ENCODE measurements around the gene CHURC1.

The CHURC1 gene

DNA sequence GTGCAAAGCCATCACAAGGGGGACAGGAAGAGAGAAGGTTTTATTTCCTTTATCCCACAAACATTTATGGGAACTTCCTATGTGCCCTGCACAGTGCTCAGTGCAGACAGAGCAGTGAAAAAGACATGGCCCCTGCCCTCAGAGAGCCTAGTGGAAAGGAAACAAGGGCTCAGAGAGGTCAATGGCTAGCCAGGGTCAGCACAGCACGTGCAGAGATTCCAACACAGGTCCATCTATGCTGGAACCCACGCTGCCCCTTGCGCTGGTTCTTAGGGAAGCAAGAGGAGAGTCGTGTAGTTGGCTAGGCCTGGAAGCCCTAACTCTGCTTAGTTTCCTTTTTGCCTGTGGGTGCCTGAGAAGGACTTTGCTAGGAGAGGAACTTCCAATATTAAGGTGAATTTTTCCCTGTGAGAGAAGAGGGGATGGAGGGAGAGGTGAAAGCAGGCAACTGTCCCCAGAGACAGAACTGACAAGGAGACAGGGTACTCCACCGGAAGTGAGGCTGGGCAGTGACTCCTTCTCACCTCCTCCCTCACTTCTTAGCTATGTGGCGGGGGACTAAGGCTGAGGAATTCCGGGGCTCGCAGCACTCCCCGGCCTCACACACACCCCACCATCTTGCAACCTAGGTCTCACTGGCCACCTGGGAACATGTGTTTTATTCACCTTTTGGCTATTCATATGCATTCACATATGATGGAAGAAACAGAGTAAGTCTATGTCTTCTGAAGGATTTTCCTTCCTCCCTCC, 40.4 kb downstream of the CHURC1 start:
- DNase-seq: no peak

DNA sequence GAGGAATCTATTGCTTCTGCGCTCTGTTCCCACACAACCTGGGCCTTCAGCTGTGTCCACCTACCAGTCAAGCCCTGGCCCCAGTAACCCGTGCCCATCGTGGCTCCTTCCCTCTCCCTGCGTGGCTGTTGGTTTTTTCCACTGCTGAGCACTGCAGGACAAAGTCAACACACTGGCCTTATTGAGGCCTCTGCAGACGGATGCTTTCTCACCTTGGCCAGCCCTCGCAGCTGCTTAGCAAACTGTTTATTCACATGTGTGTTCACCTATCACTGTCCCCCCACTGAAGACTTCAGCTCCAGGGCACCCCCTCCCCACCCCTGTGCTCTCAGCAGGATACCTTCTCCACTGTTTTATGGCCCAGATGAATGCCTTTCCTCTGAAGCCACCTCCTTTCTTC, 41.0 kb downstream of the CHURC1 start:
- no peak for DNase-seq

DNA sequence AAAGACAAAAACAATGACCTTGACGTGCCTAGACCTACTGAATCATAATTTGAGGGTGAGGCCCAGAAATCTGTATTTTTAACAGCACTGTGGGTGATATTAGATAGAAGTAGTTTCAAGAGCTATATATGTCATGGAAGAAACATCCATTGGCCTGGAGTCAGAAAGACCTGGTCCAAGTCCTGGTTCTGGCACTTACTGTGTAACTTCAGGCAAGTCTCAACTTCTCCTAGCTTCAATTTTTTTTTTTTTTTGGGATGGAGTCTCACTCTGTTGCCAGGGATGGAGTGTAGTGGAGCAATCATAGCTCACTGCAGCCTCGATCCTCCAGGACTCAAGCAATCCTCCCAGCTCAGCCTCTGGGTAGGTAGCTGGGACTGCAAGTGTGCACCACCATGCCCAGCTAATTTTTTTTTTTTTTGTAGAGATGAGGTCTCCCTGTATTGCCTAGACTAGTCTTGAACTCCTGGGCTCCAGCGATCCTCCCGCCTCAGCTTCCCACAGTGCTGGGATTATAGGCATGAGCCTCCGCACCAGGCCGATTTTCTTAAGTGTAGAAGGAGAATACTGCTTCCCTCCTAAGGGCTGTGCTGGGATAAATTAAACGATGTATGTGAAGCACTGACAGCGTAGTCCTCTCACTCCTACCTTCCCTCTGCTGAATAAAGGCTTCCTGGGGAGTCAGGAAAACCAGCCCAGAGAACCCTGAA, 42.6 kb downstream of the CHURC1 start:
- no peak for DNase-seq

DNA sequence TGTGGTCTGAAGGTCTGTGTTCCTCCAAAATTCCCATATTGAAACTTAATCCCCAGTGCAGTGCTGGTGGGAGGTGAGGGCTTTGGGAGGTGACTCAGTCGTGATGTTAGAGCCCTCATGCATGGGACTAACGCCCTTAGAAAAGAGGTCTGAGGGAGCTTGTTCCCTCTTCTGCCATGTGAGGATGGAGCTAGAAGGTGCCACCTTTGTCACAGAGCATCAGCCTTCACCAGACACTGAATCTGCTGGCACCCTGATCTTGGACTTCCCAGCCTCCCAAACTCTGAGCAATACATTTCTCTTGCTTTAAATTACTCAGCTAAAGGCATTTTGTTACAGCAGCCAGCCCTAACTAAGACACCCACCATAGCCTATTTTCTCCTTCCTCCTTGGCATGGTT, 43.9 kb downstream of the CHURC1 start:
- no peak for DNase-seq

DNA sequence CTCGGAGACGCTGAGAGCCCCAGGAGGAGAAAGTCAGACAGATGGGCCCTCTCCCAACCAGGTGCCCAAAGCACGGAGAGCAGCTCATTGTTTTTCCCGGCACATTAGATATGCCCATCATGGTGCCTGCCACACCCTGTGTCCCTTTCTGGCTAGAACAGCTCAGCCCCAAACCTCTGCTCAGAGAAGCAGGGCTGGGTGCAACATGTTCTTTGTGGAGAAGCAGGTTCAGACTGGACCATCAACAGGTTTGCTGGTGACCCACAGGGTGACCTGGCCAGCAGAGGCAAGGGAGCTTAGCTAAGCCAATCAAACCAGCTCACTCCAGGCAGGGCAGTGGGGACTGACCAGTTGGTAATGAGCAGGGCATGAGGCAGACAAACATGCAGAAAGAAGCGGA, 44.5 kb downstream of the CHURC1 start:
- DNase-seq: no peak

DNA sequence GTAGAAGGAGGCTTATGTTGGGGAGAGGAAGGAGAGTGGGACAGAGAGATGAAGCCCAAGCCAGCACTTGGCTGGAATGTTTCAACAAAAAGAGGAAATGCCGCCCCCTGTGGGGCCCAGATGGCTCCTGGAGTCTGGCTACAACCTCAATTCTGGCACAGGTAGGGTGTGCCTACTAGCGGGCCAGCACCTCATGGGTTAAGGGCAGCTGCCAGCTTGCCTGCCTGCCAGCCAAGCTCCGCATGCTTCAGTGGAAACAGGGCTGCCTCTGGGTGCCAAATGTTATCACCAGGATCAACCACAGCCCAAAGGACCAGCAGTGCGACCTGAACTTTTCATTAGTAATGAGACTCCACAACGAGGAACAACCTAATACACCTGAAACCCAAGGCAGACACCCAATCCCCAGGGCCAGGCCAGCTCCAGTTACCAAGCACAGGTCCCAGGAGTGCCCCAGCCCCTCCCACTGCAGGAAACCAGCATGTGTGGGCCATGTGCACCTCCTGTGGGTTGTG, 46.6 kb downstream of the CHURC1 start:
- DNase-seq: peak in 1 of 58 donors; percentile 13

DNA sequence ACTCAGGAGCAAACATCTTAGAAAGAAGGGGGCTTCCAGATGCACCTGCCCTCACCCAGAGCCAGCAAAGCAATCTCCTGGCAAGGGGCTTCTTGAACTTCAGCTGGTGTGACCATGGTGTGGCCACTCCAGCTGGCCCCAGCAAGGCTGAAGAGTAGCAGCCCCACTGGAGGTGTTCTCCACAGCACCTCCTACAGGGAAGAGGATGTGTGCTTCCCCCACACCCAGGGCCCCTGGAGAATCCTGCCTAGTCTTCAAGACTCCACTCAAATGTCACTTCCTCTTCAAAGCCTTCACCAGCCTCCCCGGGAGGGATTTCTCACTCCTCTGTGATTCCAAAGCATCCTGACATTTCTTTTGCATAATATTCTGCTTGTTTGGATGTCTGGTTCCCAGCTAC, 49.4 kb downstream of the CHURC1 start:
- DNase-seq: no peak

DNA sequence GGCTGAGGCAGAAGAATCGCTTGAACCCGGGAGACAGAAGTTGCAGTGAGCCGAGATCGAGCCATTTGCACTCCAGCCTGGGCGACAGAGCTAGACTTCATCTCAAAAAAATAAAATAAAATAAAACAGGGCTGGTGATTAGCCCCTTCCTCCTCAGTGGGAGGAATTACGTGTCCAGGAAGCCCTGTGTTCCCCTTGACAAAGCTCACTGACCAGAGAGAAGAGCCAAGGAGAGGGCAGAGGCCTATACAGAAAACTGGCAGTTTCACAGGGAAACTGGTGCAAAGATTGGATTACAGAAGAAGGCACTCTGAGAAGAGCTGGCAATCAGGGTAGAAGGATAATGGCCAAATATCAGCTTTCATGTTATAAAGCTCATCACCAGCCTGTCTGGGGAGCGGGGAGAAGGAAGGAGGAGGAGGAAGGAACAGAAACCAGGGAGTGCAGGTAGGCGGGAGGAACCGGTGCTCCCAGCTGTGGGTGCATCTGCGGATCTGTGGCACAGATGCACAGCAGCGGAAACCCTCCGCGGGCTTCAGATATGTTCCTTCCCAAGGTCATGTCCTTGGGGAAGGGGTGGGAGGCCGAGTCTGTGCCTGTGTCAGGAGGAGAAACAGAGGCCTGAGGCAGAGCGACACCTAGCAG, 51.2 kb downstream of the CHURC1 start:
- peak in 3 of 58 donors; percentile 27 to 46 (median 34) for DNase-seq

DNA sequence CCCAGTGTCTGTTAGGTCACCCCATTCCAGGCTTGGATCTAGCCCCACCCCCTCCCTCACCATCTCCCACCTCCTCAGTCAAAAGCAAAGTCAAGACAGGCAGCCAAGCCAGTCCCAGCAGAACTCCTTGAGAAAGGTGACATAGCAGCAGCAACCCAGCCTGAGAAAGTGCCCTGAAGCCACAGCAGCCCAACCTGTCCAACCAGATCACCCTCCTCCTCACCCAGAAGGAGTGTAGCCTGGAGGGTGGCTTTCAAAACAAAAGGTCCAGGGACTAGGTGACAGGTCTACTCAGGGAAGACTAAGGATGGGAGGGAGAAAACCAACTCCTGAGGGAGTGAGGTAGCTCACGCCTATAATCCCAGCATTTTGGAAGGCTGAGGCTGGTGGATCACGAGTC, 52.7 kb downstream of the CHURC1 start:
- DNase-seq: no peak

DNA sequence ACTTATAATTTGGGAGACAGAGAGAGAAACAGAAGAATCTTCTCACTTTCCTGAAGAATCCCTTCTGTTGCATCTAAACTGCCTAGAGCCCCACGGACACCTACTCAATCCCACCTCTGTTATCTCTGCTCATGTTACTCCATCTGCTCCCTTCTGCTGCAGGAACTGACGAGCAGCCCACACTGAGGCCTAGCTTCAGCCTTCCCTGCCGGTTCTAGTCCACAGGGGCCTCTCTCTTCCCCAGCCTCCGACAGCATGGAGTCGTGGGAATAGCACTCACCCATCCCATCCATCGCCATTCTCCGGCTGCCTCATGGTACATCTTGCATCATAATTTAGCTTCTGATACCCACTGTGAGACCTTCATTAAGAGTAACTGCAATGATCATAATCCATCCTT, 53.9 kb downstream of the CHURC1 start:
- peak in 20 of 58 donors; percentile 9 to 78 (median 44) for DNase-seq

DNA sequence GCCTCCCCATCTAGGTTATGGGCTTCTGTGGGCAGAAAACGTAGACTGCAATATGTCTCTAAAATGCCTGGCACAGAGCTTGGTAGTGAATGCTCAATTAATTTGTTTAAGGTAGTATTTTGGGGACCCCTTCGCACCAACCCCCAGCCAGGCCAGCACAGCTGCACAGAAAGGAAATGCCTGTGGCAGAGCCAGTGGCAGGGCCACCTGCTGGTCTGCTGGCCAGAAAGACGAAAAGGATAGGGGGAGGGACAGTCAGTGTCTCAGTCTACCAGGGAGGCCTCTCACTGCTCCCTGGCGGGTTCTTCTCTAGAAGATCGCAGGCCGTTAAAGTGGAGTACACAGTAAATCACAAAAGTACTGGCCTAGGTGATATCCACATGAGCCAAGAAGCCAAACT, 54.4 kb downstream of the CHURC1 start:
- DNase-seq: peak in 1 of 58 donors; percentile 22

DNA sequence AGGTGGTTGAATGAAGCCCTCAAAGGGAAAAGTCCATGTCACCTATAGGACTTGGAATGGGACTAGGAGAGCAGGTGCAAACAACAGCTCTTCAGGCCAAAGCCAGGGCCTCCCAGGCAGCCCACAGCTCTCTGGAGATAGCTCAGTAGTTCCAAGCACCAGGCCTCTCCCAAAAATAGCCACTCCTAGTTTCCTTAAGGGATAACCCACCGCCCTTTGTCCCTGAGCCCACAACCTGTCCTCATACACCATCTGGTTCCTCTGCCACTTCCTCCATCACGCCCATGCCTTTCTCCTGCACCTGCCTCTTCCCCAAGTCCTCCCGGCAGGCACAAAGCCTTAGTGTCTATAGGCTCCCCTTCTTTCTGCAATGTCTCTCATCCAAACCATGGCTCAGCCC, 55.8 kb downstream of the CHURC1 start:
- DNase-seq: no peak

DNA sequence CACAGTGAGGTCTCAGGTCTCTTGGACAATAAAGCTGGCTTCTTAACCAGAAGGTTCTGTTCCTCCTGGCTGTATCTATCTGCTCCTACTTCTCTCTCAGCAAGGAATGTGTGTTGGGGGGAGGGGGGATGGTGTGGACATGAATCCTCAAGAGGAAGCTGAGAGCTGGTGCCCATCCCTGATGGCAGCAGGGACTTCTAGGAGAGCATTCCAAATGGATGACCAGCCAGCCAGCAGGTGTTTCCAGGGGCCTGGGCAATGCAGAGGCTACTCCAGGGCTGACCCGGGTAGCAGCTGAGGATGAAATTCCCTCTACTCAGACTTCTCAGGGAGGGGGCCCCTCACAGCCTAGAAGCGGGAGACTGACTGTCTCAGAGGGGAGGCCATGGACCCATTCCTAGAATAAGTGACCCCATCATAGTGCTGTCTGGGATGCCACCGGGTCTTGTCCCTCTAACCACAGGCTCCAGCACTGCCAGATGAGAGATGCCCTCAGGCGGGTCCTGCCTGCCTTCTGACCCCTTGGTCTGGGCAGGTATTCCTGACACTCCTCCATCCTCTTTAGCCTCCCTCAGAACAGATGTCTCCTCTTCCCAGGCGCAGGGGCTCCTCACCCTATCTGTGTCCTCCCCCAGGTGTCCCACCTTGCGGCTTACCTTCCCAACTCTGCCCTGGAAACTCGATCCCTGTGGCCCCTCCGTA, 56.7 kb downstream of the CHURC1 start:
- DNase-seq: no peak

DNA sequence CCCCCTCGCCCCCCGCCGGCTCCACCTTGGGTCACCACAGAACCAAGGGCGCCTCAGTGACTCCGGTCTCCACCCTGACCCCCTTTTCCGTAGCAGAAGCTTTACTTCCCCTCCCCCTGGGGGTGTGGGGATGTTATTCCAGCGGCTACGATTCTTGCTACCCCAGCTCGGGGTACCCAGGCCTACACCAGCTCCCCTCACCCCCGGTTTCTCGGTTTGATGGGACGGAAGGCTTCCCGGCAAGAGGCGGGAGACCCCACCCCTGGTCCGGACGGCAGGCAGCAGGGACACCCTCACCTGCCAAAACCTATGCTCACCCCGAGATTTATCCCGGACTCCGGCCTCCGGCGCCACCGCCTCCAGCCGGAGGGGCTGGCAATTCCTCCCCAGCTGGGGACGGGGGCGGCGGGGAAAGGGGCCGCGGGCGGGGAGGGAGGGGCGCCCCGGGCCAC, 57.3 kb downstream of the CHURC1 start:
- DNase-seq: peak in 2 of 58 donors; percentile 36 to 43

DNA sequence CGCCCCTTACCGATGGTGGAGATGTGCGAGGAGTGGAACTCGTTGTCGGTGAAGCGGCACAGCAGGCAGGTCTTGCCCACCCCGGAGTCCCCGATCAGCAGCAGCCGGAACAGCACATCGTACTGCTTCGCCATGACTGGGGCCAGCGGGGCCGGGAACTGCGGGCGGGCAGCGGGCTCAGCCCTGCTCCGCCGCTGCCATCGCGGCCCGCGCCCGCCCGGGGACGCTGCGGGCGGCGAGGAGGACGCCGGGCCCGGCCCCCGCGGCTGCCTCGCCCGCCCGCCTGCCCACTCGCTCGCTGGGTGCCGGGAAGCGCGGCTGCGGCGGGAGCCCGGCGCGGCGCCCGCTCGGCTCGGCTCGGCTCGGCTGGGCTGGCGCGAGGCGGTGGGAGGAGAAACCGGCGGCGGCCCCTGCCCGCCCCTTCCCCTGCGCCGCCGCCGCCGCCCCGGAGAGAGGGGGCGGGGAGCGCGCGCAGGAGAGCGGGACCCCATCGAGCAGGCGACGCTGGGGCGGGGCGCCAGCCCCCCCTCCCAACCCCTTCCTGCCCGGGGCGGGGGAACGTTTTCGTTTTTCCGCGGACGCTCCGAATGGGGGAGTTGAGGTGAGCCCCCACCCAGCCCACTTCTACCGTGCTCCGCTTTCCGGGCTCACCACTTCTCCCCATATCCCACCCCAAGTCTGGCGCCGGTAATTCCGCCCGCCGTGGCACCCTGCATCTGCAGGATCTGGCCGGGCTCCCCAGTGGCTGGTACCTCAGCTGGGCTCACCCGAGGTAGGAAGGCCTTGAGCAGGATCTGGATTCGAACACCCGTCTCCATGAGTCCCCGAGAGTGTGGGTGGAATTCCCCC, 57.9 kb downstream of the CHURC1 start, which contains the start of gene RAB15:
TSS of gene RAB15 (minus strand) at position 394 of the 849 bp plus-strand sequence. CDS start at position 134, 260 bp downstream.
- peak in 9 of 58 donors; percentile 13 to 57 (median 40) for DNase-seq

DNA sequence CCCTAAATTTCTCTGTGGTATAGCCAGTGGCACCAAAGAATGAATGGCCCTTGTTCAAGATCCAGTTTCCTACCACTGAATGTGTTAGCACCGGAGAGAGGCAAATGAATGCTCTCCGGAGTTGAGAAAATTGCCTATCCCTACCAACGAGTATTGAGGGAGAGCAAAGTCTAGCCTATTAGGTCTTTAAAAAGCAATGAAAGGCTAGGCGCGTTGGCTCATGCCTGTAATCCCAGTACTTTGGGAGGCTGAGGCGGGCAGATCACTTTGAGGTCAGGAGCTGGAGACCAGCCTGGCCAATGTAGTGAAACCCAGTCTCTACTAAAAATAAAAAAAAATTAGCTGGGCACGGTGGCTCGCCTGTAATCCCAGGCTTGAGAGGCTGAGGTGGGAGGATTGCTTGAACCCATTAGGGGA, 58.8 kb downstream of the CHURC1 start:
- DNase-seq: no peak

DNA sequence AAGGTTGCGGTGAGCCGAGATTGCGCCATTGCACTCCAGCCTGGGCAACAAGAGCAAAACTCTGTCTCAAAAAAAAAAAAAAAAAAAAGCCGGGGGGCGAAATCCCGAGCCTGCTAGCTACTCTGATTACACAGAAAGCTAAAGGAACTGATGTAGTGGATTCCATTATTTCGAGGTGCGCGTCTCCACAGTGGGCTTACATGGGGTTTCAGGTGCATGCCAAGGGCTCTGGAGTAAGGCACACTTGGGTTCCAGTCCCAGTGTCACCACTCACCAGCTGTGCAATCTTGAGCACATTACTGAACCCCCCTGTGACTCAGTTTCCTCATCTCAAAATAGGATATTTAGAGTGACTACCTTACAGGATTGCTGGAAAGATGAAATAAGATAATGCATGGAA, 59.6 kb downstream of the CHURC1 start:
- no peak for DNase-seq

DNA sequence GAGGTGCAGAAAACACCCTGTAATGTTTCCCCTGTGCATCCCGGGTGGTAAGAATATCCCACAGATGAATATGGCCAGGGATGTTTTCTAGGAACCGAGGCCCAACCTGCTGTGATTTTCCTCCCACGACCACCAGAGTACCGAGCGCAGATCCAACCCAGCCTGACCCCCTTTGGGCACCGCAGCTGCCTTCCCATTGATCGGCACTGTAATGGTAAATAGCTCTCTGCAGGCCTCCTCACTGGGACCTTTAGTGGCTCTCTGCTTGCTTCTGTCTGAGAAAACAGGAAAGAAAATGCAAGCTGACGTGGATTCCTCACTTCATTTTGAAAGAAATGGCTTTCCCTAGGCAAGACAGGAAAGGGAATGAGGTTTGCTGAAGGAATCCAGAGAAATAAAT, 60.3 kb downstream of the CHURC1 start:
- no peak for DNase-seq

DNA sequence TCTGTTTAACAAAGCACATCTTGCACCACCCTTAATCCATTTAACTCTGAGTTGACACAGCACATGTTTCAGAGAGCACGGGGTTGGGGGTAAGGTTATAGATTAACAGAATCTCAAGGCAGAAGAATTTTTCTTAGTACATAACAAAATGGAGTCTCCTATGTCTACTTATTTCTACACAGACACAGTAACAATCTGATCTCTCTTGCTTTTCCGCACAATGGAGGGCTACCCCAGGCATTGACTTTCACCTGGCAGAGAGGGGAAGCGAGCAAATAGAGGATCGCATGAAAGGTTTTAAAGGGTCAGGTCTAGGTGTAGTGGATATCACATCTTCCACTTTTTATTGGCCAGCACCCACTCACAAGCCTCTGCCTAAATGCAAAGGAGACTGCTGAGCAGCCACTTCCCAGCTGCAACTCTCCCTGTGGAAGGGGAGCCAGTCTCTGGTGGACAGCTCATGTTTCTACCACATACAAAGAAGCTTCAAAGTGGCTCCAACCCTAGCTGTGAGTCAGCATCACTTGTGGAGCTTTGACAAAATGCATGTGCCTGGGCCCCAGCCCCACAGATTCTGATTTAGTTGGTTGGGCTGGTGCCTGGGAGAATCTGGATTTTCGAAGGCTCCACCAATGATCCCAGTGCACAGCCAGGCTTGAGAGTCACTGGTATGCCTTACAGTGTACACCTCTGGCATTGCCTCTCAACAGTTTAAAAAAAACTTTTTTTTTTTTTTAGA, 65.2 kb downstream of the CHURC1 start:
- DNase-seq: no peak
